ENCODE data around the gene RMRP. TPM values are rescaled to one million over a fixed set of nuclear protein-coding genes. Genes with fewer than 3 reads are reported as not detected.
A peak's percentile ranks its signal among the peaks of the same experiment; 100 is the strongest.

The RMRP gene
- total RNA-seq, 2 donors from 2014 or later: 1,879 to 13,864 TPM

DNA sequence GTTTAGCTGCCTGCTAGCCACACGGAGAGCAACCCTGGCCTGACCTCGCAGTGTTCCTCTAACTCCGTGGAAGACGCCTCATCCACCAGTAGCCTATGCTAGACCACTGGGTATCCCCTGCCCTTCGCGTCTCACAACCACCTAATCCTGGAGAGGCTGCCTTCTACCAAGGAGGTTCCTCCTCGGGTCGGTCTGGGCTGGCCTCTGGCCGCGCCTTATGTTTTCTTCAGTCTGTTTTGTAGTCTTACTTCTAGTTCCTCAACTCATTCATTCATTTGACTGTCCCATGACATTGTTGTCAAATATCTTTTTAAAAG is 33.5 kb upstream of the RMRP start:
- H3K4me1 ChIP-seq (replicated peaks): no peaks in the 10 kb centered on the region
- 27% methylated on average over 10 of the region's 10 CpGs for WGBS
- TF ChIP-seq POLR2AphosphoS5 (IDR thresholded peaks at IDR 0.05) (no peak), POLR2A (IDR thresholded peaks at IDR 0.05) (no peak)
- TF ChIP-seq, protein P1, sequence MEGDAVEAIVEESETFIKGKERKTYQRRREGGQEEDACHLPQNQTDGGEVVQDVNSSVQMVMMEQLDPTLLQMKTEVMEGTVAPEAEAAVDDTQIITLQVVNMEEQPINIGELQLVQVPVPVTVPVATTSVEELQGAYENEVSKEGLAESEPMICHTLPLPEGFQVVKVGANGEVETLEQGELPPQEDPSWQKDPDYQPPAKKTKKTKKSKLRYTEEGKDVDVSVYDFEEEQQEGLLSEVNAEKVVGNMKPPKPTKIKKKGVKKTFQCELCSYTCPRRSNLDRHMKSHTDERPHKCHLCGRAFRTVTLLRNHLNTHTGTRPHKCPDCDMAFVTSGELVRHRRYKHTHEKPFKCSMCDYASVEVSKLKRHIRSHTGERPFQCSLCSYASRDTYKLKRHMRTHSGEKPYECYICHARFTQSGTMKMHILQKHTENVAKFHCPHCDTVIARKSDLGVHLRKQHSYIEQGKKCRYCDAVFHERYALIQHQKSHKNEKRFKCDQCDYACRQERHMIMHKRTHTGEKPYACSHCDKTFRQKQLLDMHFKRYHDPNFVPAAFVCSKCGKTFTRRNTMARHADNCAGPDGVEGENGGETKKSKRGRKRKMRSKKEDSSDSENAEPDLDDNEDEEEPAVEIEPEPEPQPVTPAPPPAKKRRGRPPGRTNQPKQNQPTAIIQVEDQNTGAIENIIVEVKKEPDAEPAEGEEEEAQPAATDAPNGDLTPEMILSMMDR (IDR thresholded peaks at IDR 0.05): no peak
- no peak for DNase-seq (ENCODE audit: low spot score)
- no peaks in the 10 kb centered on the region for H3K9me3 ChIP-seq
- peak overlapping the region; percentile 76 to 84 for H3K4me3 ChIP-seq
- H3K36me3 ChIP-seq: no peaks in the 10 kb centered on the region
- H3K27me3 ChIP-seq (replicated peaks; ENCODE audit: insufficient read depth): no peaks in the 10 kb centered on the region
- intact Hi-C loops (cut with DNase I): loop anchor here (10.0 kb wide), 1 partner anchor 86 kb away; the partner anchor contains the start of gene TESK1
- peak overlapping the region; percentile 90 to 92 for H3K27ac ChIP-seq

DNA sequence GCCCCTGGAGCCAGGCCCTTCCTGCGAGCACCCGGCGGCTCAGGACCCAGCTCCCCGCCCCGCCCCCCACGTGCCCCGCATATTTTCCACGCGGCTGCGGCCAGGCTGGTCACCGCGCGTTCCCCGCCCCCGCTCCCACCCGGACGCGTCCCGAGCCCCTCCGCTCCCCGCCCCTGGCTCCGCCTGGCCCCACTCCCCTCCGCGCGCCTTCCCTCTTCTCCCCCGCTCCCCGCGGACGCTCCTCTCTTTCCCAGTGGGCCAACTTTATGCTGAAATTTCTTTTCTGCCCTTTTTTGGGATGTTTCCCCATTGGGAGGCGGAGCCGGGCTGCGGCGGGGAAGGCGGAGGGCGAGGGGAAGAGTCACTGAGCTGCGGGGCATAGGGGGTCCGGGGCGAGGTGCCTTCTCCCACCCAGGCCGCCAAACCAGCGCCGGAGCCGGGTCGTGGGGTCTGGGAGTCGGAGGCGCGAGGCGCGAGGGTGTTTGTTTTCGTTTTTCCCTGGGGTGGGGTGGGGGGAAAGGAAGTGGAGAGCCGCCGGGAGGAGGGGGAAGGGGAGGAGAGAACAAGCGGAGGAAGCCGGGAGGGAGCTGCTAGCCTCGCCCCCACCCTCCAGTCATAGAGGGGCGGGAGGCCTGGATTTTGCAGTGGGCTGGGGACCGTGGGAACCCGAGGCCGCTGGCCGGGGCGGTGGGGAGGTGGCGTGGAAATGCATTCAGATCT is 33.0 kb upstream of the RMRP start:
- TF ChIP-seq POLR2AphosphoS5 (IDR thresholded peaks at IDR 0.05): peak; percentile 22
- TF ChIP-seq POLR2A (IDR thresholded peaks at IDR 0.05): peak; percentile 59
- TF ChIP-seq, protein P1 (IDR thresholded peaks at IDR 0.05): no peak
- Histone ChIP-seq H3K27me3 (replicated peaks; ENCODE audit: insufficient read depth) (no peaks in the 10 kb centered on the region), H3K4me3 (peak overlapping the region; percentile 76 to 84), H3K36me3 (no peaks in the 10 kb centered on the region), H3K9me3 (no peaks in the 10 kb centered on the region), H3K27ac (peak overlapping the region; percentile 90 to 92), H3K4me1 (replicated peaks) (no peaks in the 10 kb centered on the region)
- WGBS: under 1% methylated on average over 61 of the region's 61 CpGs
- DNase-seq (ENCODE audit: low spot score): peak; percentile 58
- intact Hi-C loops (cut with DNase I): loop anchor here (10.0 kb wide), 1 partner anchor 86 kb away; the partner anchor contains the start of gene TESK1

DNA sequence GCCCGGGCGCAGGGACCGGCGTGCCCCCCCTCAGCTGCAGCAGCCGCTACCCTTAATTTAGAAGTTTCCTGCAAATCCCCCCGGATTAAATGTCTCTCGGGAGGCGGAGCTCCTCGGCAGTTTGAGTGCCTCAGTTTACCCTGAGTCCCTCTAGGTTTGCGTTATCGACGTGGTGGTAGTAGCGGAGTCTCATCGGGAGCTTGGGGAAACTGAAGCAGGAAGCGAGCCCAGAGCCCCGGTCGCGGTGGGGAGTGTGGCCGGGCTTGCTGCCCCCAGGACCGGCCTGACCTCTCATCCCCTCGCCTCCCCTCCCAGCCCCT is 32.4 kb upstream of the RMRP start:
- H3K27ac ChIP-seq: peak overlapping the region; percentile 90 to 92
- H3K27me3 ChIP-seq (replicated peaks; ENCODE audit: insufficient read depth): no peaks in the 10 kb centered on the region
- no peak for DNase-seq (ENCODE audit: low spot score)
- H3K4me3 ChIP-seq: peak overlapping the region; percentile 76 to 84
- intact Hi-C loops (cut with DNase I): loop anchor here (10.0 kb wide), 1 partner anchor 85 kb away; the partner anchor contains the start of gene TESK1
- WGBS: 0% methylated on average over 21 of the region's 21 CpGs
- no peaks in the 10 kb centered on the region for H3K4me1 ChIP-seq (replicated peaks)
- H3K36me3 ChIP-seq: no peaks in the 10 kb centered on the region
- TF ChIP-seq, protein P1 (IDR thresholded peaks at IDR 0.05): no peak
- no peak for TF ChIP-seq POLR2A (IDR thresholded peaks at IDR 0.05)
- TF ChIP-seq POLR2AphosphoS5 (IDR thresholded peaks at IDR 0.05): no peak
- H3K9me3 ChIP-seq: no peaks in the 10 kb centered on the region

DNA sequence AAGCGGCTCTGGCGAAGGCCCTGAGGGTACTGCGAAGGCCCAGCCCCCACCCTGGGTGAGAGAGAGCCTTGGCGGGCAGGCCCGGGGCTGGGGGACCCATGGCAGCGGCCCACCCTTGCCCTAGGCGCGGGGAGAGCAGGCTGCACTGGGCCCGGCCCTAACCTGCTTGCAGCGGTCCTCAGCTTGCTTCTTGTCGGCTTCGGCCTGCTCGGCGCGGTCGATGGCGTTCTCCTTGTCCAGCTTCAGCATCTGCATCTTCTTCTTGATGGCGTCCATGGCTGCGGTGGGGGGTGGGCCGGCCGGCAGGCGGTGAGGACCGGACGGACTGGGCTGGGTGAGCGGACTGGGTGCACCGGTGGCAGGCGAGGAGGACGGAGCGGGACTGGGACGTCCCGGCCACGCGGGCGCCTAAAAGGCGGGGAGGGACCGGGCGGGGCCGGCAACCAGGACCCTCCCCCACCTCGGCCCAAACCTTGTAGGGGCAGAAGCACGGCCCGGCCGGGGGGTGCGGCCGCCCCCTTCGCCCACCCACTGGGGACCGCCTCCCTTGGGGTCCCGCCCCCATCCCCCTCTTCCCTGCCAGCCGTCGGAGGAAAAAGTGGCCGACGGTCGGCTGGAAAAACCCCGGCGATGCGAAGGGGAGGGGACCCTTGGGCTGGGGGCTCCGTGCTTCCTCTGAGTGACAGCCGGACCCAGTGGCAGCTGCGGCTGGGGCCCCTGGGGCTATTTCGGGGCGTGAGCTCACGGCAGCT is 31.9 kb upstream of the RMRP start, which contains the start of gene TPM2:
Gene TPM2, minus strand, starts transcription at position 384 of the 752 bp plus-strand sequence. Its CDS starts 108 bp downstream, at position 276.
- Histone ChIP-seq H3K4me3 (peak within 1 kb of the TSS; percentile 76 to 84), H3K4me1 (replicated peaks) (no peaks in the 10 kb centered on the region), H3K27me3 (replicated peaks; ENCODE audit: insufficient read depth) (no peaks in the 10 kb centered on the region), H3K9me3 (no peaks in the 10 kb centered on the region), H3K36me3 (no peaks in the 10 kb centered on the region), H3K27ac (peak within 1 kb of the TSS; percentile 90 to 92)
- 10% methylated on average over 50 of the region's 61 CpGs for WGBS
- intact Hi-C loops (cut with DNase I): loop anchor here (10.0 kb wide), 1 partner anchor 85 kb away; the partner anchor contains the start of gene TESK1
- TF ChIP-seq, protein P1 (IDR thresholded peaks at IDR 0.05): no peak
- peak; percentile 35 for TF ChIP-seq POLR2AphosphoS5 (IDR thresholded peaks at IDR 0.05)
- TF ChIP-seq POLR2A (IDR thresholded peaks at IDR 0.05): peak; percentile 43
- DNase-seq (ENCODE audit: low spot score): peak; percentile 44

All from prostate gland (tissue), 2 donors.